Measurements from ENCODE around the gene PDIA3.
"Not testable (repeated sequence)": the region's sequence is repeated elsewhere in the genome, so short reads cannot be mapped to it uniquely, and the experiment has no call there.

The PDIA3 gene

DNA sequence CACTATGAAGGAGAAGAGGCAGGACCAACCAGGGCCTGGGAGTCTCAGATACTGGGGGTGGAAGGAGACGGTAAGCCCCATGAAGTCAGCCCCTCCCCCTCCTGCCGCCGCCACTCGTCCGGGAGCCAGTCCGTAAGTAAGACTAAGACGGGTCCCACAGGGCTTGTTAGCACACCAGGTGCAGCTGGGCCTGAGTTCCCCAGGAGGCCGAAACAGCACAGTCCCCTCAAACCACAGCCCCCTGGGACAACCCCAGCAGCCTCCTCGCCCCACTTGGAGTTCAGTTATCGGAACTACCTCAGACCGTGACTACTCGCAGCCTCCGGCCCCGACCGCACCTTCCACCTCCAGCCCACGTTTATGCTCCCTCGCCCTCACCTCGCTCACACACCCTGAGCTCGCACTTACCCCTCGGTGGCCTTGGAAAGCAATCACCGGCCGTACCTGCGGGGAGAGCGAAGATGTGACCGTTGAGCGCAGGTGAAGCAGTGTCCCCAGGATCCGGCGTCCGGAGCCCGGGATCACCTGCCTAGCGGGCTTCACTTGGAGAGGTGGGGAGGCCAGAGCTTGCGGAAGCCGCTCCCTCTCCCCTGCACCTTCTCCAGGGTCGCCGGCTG is 30.0 kb downstream of the PDIA3 start:
- FAIRE-seq (peak; percentile 95), DNase-seq (ENCODE audit: insufficient read length, low spot score) (peak; percentile 49)

DNA sequence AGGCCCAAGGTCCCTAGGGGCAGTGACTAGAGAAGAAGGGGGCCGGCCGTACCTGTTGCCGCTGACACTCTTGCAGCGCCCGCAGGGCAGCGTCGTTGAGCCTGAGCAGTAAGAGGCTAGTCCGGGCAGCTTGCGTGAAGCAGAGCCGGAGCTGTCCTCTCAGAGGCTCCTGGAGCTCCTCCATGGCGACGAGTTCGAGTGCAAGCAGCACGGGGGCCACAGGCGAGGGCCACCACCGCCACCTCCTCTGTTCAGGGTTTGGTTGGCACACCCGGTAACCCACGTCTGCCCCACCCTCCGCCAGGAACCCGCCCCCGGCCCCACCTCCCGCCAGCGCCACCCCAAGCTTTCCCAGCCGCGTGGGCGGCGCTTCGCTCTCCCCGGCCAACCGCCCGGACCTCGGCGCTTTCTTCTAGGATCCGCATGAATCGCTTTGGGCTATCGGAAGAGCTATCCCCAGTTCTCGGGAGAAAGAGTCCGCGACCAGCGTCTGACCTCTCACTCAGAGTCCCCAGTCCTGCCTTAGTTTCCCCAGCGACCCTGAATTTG is 30.6 kb downstream of the PDIA3 start, which contains the start of gene ELL3:
TSS of gene ELL3 (minus strand) at position 249 of the 549 bp plus-strand sequence. CDS start at position 184, 65 bp downstream.
- FAIRE-seq, result no peak
- DNase-seq (ENCODE audit: insufficient read length, low spot score), result no peak

DNA sequence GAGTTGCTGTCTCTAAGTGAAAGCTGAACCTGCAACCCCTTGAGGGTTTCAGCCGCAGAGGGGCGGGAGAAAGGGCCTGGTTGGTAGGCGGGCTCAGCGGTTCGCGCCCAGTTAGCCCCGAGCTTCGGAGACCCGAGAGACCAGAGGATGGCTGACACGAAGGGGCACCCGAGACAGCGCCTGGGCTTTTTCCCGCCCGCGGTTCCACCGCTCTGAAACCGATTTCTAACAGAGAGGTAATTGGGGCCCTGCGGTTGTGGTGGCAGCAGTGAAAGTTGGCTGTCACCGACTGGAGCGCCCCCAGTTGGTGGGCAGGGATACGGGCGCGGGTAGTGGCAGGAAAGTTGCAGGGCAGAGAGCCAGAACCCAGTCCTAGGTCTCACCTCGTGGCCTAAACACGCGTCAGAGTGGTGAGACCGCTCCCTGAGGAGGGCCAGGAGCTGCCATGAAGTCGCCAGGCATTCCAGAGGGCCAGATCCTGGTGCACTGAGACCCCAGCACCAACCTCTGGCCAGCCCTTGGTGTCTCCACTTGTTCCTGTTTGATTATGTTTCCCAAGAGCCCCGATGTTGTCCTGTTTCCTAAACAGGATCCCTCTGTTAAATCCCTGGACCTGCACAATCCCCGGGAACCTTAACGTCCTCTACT is 31.2 kb downstream of the PDIA3 start:
- FAIRE-seq (peak; percentile 91), DNase-seq (ENCODE audit: insufficient read length, low spot score) (peak; percentile 44)

DNA sequence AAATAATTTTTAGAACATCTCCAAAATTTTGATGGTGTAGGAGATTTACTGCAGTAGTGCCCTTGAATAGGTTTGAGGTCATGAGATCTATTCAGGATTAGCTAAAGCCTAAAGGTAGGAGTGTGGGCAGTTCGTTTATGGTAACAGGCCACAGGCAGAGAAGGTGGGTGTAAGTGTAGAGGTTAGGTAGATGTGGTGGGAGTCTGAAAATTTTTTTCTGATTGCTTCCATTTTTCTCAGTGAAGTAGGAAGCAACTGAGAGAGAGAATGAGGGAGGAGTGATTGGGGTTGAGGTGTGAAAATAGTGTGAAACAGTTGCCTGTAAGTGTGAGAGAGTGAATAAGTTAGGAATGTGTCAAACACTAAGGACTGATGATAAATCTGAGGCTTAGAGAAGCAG is 32.8 kb downstream of the PDIA3 start:
- FAIRE-seq (no peak), DNase-seq (ENCODE audit: insufficient read length, low spot score) (no peak)

DNA sequence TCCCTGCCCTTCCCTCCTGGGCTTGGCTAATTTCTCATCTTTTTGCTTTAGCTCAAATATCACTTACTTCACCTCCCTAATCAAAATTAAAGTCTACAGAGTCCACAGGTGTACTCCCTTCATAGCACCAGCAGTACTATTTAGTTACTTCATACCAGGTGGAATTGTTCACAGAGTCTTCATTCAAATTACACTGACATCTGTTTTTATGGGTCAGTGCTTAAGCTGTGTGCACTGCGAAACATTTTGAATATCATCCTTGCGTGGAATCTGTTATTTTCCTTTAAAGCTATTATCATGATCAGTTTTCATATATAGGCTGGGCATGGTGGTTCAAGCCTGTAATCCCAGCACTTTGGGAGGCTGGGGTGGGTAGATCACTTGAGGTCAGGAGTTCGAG is 43.2 kb downstream of the PDIA3 start:
- DNase-seq (ENCODE audit: insufficient read length, low spot score), result no peak
- no peak for FAIRE-seq

DNA sequence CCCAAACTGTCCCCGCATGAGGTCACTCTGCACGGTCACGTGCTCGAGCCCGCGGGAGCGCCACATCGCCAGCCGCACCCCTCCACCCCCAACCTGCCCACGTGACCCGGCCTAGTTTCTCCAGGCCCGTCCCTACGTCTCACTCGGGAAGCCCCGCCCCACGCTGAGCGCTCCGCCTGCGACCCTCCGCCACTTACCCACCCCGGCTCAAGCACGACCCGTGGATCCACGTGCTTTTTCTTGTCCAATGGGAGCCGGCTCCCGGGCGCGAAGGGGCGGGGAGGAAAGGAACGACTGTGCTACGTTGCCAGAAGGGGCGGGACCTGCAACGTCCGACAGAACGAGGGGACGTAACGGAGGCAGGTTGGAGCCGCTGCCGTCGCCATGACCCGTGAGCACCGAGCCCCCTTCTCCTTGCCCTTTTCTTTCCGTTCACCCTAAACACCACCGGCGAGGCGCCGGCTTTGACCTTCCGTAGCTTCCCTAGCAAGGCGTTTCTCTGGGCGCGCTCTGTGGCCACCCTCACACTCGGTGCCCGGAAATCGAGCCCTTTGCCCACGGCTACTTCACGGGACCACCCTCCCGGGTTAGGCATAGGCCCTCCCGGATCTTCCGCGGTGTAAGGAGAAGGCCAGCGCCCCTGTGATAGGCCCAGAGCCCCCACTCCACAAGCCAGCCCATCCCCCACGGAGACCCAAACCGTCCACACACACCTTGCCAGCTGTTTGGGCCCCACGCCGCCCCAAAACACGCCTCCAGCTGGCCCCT is 45.9 kb downstream of the PDIA3 start, which contains the start of gene SERF2:
TSS of gene SERF2 (plus strand) at position 328 of the 768 bp plus-strand sequence. CDS start at position 385, 57 bp downstream.
- DNase-seq (ENCODE audit: insufficient read length, low spot score) (peak; percentile 87), FAIRE-seq (peak; percentile 94)

DNA sequence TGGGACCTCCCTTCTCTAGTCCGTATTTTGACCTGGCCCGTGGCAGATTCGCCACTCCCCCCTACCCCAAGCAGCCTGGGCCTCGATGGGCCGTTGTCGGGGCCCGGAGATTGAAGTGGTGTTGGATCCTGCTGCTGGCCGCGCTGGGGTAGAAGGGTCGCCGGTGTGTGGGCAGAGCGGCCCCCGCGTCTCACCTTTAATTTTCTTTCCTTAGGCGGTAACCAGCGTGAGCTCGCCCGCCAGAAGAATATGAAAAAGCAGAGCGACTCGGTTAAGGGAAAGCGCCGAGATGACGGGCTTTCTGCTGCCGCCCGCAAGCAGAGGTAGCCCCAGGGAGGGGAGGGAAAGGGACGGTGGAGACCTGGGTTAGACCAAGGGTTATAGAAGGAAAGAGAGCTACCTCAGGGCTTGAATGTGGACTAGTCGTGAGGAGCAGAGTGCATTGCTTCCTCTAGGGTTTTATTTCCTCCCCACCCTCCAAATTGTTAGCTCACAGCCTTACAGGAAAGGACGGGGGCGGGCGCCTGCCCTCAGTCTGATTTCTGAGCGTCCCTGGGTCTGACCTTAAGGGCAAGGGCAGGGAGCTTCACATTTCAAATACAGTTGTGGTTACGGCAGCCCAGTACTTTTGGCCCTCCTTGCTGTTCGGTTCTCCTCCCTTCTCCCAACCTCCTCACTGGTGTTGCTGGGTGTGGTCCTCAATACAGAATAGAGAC is 46.7 kb downstream of the PDIA3 start:
- no peak for FAIRE-seq

DNA sequence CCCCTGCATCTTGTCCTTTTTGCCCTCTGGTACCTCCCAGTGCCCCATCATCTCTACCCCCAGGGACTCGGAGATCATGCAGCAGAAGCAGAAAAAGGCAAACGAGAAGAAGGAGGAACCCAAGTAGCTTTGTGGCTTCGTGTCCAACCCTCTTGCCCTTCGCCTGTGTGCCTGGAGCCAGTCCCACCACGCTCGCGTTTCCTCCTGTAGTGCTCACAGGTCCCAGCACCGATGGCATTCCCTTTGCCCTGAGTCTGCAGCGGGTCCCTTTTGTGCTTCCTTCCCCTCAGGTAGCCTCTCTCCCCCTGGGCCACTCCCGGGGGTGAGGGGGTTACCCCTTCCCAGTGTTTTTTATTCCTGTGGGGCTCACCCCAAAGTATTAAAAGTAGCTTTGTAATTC is 47.4 kb downstream of the PDIA3 start:
- FAIRE-seq (no peak), DNase-seq (ENCODE audit: insufficient read length, low spot score) (no peak)

More for the DNA sequence above, 46.7 kb downstream of the PDIA3 start:
- no peak for DNase-seq (ENCODE audit: insufficient read length, low spot score)

DNA sequence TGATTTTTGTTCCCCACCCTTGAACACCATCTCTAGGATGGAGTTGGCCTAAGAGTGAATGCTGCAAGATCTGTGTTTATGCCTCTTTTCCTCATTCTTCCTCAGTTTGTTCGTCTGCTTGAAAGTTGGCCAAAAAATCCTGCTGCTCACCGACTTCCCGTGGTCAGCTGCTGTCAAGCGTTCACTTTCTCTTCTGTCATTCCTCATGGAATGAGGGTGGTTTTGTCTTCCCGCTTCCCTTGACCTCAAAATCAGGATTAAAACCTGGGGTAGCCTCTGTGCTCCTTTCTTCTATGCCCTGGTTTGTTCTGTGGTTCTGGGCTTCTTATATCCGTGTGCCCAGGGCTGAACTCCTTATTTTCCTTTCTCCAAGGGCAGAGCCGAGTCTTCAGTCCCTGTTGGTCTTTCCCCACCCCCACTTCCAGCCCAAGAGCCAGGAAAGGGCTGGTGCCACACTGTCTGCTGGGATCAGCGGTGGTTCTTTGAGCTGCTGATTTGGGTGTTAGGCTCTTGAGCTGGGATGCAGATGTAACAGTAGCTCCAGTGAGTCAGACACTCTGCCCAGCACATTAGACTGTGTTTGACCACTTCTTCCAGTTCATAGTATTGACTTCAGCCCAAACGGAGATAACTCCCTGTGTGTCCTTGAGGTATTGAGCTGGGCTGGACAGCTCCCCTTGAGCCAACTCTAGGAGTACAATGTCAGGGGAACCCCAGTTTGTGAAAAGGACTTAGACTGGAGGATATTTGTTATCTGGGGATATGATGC is 48.2 kb downstream of the PDIA3 start:
- FAIRE-seq, result no peak
- no peak for DNase-seq (ENCODE audit: insufficient read length, low spot score)

DNA sequence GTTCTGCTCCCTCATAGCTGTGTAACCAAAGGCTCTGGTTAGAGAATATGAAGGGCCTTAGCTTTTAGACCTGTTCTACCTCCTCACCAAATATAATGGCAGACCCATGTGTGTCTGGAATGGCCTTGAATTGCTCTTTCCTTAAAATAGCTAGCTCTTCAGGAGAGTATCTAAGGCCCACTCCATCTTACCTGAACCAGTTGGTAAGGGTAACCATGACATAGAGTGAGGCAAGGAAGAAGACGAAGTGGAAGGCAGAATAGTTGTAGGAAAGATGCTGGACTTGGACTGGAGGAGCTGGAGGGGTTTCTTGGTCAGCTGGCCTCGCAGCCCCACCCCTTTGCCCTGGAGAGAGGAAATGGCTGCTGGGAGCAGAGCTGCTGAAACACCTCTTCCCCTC is 49.0 kb downstream of the PDIA3 start:
- no peak for DNase-seq (ENCODE audit: insufficient read length, low spot score)
- FAIRE-seq, result no peak

DNA sequence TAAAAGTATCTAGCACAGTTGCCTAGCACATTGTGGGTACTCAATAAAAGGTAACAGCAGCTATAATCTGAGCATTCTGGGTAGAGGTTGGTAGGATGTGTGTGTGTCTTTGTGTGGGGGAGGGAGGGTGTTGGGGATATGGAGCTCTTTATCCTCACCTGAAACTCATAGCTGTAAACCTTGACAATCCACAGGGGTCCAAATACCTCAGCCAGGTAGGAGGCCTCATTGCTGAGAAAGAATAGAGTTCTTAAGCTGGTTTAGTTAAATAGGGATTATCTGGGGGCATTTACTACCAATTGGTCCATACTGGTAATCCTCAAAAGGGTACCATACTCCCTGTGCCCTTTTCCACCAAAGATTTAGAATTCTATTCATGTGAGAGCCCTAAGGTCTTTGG is 49.8 kb downstream of the PDIA3 start:
- DNase-seq (ENCODE audit: insufficient read length, low spot score) (no peak), FAIRE-seq (no peak)

DNA sequence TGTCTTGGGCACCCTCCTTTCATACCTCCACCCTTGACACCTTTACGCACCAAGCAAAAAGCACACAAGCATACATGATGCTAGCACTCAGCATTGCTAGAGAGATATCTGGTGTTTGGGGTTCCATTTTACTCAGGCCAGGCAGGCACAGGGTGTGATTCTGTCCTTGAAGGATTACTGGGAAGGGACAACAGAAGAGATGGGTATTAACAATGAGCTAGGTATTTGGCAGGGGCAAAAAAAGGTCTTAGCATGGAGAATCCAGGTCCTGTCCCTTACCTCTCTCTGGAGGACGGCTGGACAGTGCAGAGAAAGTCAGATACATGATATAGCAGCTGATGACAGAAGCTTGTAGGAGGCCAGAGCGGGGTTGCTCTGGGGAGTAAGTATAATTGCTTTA is 50.3 kb downstream of the PDIA3 start:
- DNase-seq (ENCODE audit: insufficient read length, low spot score) (no peak), FAIRE-seq (no peak)

DNA sequence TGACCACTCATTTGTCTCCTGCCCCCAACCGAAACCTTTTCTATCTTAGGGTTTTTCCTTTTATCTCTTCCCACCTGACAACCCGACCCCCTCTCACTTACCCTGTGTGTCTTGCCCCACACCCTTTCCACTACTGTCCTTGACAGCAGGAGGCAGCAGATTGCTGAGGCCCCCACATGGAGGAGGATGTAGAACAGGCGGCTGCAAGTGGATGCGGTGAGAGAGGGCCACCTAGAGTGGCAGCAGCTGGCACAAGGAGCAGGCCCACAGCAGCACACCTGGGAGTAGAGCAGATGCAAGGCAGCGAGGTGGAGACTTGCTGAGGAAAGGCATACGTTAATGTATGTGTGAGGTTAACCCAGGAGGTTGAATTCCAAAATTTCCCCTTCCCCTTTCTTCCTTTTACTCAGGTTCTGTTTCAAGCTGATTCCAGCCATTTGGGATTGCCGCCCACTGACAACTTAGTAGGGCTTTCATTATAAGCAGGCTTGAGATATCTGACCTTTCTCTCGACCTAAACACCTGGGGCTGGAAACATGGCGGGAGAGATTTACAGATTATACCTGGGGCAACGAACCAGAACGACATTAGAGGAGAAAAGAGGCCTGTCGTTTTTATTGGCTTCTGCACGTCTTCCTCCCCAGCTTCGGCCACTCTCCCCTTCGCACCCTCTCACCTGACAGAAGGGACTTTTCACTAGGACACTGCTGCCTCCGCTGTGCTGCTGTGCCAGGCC is 53.1 kb downstream of the PDIA3 start:
- no peak for FAIRE-seq
- no peak for DNase-seq (ENCODE audit: insufficient read length, low spot score)

DNA sequence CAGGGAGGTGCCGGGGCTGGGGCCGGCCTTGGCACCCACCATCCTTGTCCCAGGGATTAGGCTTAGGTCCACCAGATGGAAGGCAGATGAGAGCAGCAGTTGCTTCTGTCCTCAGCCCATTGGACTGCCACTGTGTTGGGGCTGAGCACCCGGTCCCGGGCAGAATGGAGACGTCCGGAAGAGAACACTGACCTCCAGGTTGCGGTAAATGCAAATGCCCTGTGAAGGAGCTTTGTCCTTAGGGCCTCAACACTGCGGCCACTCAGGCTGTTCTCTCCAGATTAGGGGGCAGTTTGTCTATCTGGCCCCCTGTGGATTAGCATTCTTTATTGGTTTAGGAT is 53.7 kb downstream of the PDIA3 start, which contains the start of gene SERINC4:
TSS of gene SERINC4 (minus strand) at position 276 of the 341 bp plus-strand sequence. CDS start at position 42, 234 bp downstream.
- no peak for FAIRE-seq
- no peak for DNase-seq (ENCODE audit: insufficient read length, low spot score)

DNA sequence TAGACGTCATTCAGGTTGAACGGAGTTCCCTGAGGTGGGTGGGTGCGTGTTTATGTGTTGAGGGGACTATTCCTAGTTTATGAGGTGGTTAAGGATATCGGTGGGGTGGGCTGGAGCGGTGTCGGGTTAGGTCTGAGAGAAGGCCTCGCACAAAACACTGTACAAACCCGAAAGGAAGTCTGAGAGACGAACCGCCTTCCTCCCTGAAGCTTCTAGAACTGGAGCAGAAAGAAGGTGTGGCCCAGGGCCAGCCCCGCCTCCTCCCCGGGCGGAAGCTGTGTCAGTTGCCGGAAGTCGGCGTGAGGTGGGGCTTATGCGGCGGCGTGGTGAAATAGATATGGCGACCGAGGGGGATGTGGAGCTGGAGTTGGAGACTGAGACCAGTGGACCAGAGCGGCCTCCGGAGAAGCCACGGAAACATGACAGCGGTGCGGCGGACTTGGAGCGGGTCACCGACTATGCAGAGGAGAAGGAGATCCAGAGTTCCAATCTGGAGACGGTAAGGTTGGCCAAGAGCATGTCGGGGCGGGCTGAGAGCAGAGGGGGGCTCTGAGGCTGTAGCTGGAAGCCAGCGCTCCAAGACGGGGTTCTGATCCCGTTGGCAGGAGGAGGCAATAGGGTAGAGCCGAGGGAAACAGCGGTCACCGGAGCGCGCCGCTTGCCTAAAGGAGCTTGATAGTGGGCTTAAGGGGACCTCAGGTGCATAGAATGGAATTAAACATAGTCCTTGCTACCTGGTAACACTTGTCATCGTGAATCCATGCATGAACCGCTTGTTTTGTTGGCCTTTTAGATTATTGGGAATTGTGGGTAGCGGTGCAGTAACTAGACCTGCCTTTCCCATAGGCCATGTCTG is 54.3 kb downstream of the PDIA3 start, which contains the start of gene HYPK:
TSS of gene HYPK (plus strand) at position 314 of the 856 bp plus-strand sequence. CDS start at position 338, 24 bp downstream.
- FAIRE-seq, result peak; percentile 87
- peak; percentile 76 for DNase-seq (ENCODE audit: insufficient read length, low spot score)

DNA sequence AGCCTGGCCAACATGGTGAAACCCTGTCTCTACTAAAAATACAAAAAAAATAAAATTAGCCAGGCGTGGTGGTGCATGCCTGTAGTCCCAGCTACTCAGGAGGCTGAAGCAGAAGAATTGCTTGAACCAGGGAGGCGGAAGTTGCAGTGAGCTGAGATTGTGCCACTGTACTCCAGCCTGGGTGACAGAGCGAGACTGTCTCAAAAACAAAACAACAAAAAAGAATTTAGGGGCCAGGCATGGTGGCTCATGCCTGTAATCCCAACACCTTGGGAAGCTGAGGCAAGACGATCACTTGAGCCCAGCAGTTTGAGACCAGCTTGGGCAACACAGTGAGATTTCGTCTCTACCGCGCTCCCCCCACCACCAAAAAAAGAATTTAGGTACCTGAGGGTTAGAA is 56.4 kb downstream of the PDIA3 start:
- FAIRE-seq; DNase-seq (ENCODE audit: insufficient read length, low spot score): not testable (repeated sequence)

DNA sequence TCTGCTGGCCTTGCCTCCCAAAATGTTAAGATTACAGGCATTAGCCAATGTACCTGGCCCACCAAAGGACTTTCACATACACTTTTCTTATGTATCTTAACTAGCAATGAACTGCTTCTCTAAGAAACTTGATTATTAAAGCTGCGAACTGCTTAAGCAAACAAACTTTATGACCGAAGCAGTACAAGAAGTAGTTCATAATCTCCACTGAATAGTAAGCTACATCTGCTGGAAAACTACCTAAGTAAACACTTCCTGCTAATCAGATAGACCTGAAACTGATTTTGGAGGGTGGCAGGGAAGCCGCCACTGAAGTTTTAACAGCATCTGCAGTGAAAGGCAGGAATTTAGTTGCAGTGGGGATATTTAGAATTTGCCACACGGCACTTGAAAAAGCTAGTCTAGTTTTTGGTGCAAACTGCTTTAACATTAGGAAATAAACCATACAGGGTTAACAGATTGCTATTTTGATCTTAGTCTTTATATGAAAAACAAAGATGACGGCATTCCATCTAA is 62.3 kb downstream of the PDIA3 start:
- DNase-seq (ENCODE audit: insufficient read length, low spot score) (no peak), FAIRE-seq (no peak)

All from GM19239 (cell line).